OCI-LY1 (cell line): ENCODE measurements around the gene MED13L.

Source experiments
- H2AFZ ChIP-seq: fragments of 200-600 bp; sonication (generic), shearing (Covaris generic); 2 replicates; pipeline ENCODE4 v1.6.0; 2014; ENCODE audit warnings: antibody characterized with exemption, mild to moderate bottlenecking, low read length
- H3F3A ChIP-seq: fragments of 200-600 bp; sonication (generic), shearing (Covaris generic); 2 replicates; pipeline ENCODE4 v1.6.0; 2014; ENCODE audit warnings: mild to moderate bottlenecking, antibody characterized with exemption, low read length, moderate library complexity; ENCODE audit not compliant: insufficient read depth
- H3K27ac ChIP-seq: fragments of 200-600 bp; sonication (generic); 2 replicates; pipeline ENCODE4 v1.5.1; 2014; ENCODE audit warnings: low read length, mixed run types, mild to moderate bottlenecking, low read depth; ENCODE audit not compliant: poor library complexity, severe bottlenecking
- H3K27me3 ChIP-seq: fragments of 200-600 bp; sonication (generic); 2 replicates; pipeline ENCODE4 v1.6.0; 2014; ENCODE audit warnings: antibody characterized with exemption, mild to moderate bottlenecking, low read length, moderate library complexity; ENCODE audit not compliant: insufficient read depth
- H3K36me3 ChIP-seq: fragments of 200-600 bp; sonication (generic); 2 replicates; pipeline ENCODE4 v1.6.1; 2014; ENCODE audit warnings: mild to moderate bottlenecking, antibody characterized with exemption, low read length, moderate library complexity, mixed read lengths; ENCODE audit not compliant: insufficient read depth
- H3K4me1 ChIP-seq: fragments of 200-600 bp; sonication (generic); 2 replicates; pipeline ENCODE4 v1.5.1; 2014; ENCODE audit warnings: mild to moderate bottlenecking, low read length, moderate library complexity; ENCODE audit not compliant: insufficient read depth, severe bottlenecking
- H3K4me2 ChIP-seq: fragments of 200-600 bp; sonication (generic), shearing (Covaris generic); 2 replicates; pipeline ENCODE4 v1.6.1; 2014; ENCODE audit warnings: low read length
- H3K4me3 ChIP-seq: fragments of 200-600 bp; sonication (generic); 2 replicates; pipeline ENCODE4 v1.5.1; 2014; ENCODE audit warnings: low read length, low read depth, mild to moderate bottlenecking, mixed read lengths; ENCODE audit not compliant: poor library complexity, severe bottlenecking
- H3K79me2 ChIP-seq: fragments of 200-600 bp; shearing (Covaris generic); 2 replicates; pipeline ENCODE4 v1.6.1; 2016; ENCODE audit warnings: mixed run types, low read length, mixed read lengths; ENCODE audit not compliant: insufficient read depth
- H3K9ac ChIP-seq: fragments of 200-600 bp; sonication (generic), shearing (Covaris generic); 2 replicates; pipeline ENCODE4 v1.6.1; 2014; ENCODE audit warnings: mild to moderate bottlenecking, low read length, mixed read lengths
- H3K9me2 ChIP-seq: fragments of 200-600 bp; sonication (generic), shearing (Covaris generic); 2 replicates; pipeline ENCODE4 v1.6.1; 2014; ENCODE audit warnings: low read depth, mild to moderate bottlenecking, low read length, mixed read lengths
- H3K9me3 ChIP-seq: fragments of 200-600 bp; shearing (Covaris generic); 2 replicates; pipeline ENCODE4 v1.6.1; 2014; ENCODE audit warnings: low read length, mixed read lengths
- H4K20me1 ChIP-seq: fragments of 200-600 bp; sonication (generic), shearing (Covaris generic); 2 replicates; pipeline ENCODE4 v1.6.0; 2016; ENCODE audit warnings: mild to moderate bottlenecking, low read length; ENCODE audit not compliant: insufficient read depth
- CTCF ChIP-seq: fragments of 200-600 bp; sonication (generic), shearing (Covaris generic); IDR thresholded peaks from 2 replicates; pipeline ENCODE4 v1.5.1; 2017; ENCODE audit warnings: mild to moderate bottlenecking, antibody characterized with exemption, low read length, moderate library complexity, mixed read lengths
- EZH2 ChIP-seq: fragments of 200-600 bp; sonication (generic), shearing (Covaris generic); IDR thresholded peaks from 2 replicates; pipeline ENCODE4 v1.8.0; 2017; ENCODE audit warnings: borderline replicate concordance, mixed run types, mild to moderate bottlenecking, antibody characterized with exemption, low read length, moderate library complexity, mixed read lengths

MED13L gene

GRCh38 chr12:116064493-116064892 is 213.0 kb downstream of the MED13L start:
- no peaks in the 10 kb centered on the region for H3K9me3 ChIP-seq
- no peak overlapping the region for H3K4me2 ChIP-seq
- H3K79me2 ChIP-seq: no peaks in the 10 kb centered on the region
- H3K9ac ChIP-seq: no peak overlapping the region
- H3F3A ChIP-seq: no peaks in the 10 kb centered on the region
- H4K20me1 ChIP-seq: no peaks in the 10 kb centered on the region
- no peaks in the 10 kb centered on the region for H3K27me3 ChIP-seq
- no peak overlapping the region for H3K27ac ChIP-seq
- TF ChIP-seq CTCF (no peak), EZH2 (no peak)
- H2AFZ ChIP-seq: no peak overlapping the region
- H3K4me3 ChIP-seq: no peak overlapping the region
- no peaks in the 10 kb centered on the region for H3K9me2 ChIP-seq
- H3K36me3 ChIP-seq: no peaks in the 10 kb centered on the region
- peaks cover 17% of the 10 kb centered on the region for H3K4me1 ChIP-seq

- Histone ChIP-seq H3K9ac (no peak overlapping the region), H2AFZ (no peak overlapping the region), H3K79me2 (no peaks in the 10 kb centered on the region), H3F3A (no peaks in the 10 kb centered on the region), H3K36me3 (no peaks in the 10 kb centered on the region), H3K4me3 (no peak overlapping the region), H4K20me1 (no peaks in the 10 kb centered on the region), H3K4me2 (no peak overlapping the region), H3K27me3 (no peaks in the 10 kb centered on the region), H3K9me2 (no peaks in the 10 kb centered on the region), H3K9me3 (no peaks in the 10 kb centered on the region), H3K27ac (no peak overlapping the region), H3K4me1 (peaks cover 17% of the 10 kb centered on the region)
- no peak for TF ChIP-seq EZH2
These were observed 214.8 kb downstream of the MED13L start for GRCh38 chr12:116062698-116063097.

- Histone ChIP-seq H3K4me1 (peaks cover 9% of the 10 kb centered on the region), H3K9me2 (no peaks in the 10 kb centered on the region), H3K4me3 (no peak overlapping the region), H3K27ac (no peak overlapping the region), H3K9ac (no peak overlapping the region), H3K36me3 (no peaks in the 10 kb centered on the region), H3K27me3 (no peaks in the 10 kb centered on the region), H3K79me2 (no peaks in the 10 kb centered on the region), H3K9me3 (no peaks in the 10 kb centered on the region), H4K20me1 (no peaks in the 10 kb centered on the region), H2AFZ (no peak overlapping the region), H3F3A (no peaks in the 10 kb centered on the region), H3K4me2 (no peak overlapping the region)
- TF ChIP-seq CTCF (no peak), EZH2 (no peak)
These were observed 216.7 kb downstream of the MED13L start for GRCh38 chr12:116060764-116061163.

- Histone ChIP-seq H3K4me3 (no peak overlapping the region), H3K4me1 (peaks cover 3% of the 10 kb centered on the region), H3F3A (no peaks in the 10 kb centered on the region), H4K20me1 (no peaks in the 10 kb centered on the region), H3K27ac (no peak overlapping the region), H3K9me3 (no peaks in the 10 kb centered on the region), H3K27me3 (no peaks in the 10 kb centered on the region), H3K9me2 (no peaks in the 10 kb centered on the region), H2AFZ (no peak overlapping the region), H3K9ac (no peak overlapping the region), H3K79me2 (no peaks in the 10 kb centered on the region), H3K4me2 (no peak overlapping the region), H3K36me3 (no peaks in the 10 kb centered on the region)
- no peak for TF ChIP-seq CTCF
- no peak for TF ChIP-seq EZH2
These were observed 217.6 kb downstream of the MED13L start for GRCh38 chr12:116059904-116060303.
